Tibial nerve (tissue), 4 donors: Measurements from ENCODE around the gene CDHR3. TPM values are rescaled to one million over a fixed set of nuclear protein-coding genes. Genes with fewer than 3 reads are reported as not detected.

ENCODE experiments used
- DNase-seq, 2 donors: peaks; one replicate each; pipeline ENCODE4 v3.0.0-alpha.2; 2019; ENCODE audit warnings: low spot score in 2 of 2
- H3K27ac ChIP-seq, 4 donors: fragments of 200-600 bp; sonication (generic) in 3 of 4; one replicate each; pipeline ENCODE4 v1.5.1; 2017 to 2019; ENCODE audit warnings: mild to moderate bottlenecking in 1 of 4
- H3K27me3 ChIP-seq, 2 donors: fragments of 200-600 bp; sonication (generic) in 1 of 2; one replicate each; pipeline versions ENCODE4 v1.5.1 to v1.6.0; 2017 to 2019
- H3K36me3 ChIP-seq, 3 donors: fragments of 200-600 bp; sonication (generic); one replicate each; pipeline ENCODE4 v1.5.1; 2018 to 2019
- H3K4me1 ChIP-seq, 4 donors: fragments of 200-600 bp; sonication (generic) in 3 of 4; one replicate each; pipeline ENCODE4 v1.5.1; 2017 to 2019
- H3K4me3 ChIP-seq, 4 donors: fragments of 200-600 bp; sonication (generic) in 3 of 4; one replicate each; pipeline ENCODE4 v1.5.1; 2017 to 2019; ENCODE audit warnings: mild to moderate bottlenecking in 1 of 4, moderate library complexity in 1 of 4
- H3K9me3 ChIP-seq, 4 donors: fragments of 200-600 bp; sonication (generic) in 3 of 4; one replicate each; pipeline ENCODE4 v1.5.1; 2017 to 2019
- EP300 ChIP-seq, 2 donors: sonication (generic); formaldehyde crosslinking; IDR thresholded peaks; one replicate each; pipeline ENCODE4 v1.6.1; 2017; ENCODE audit warnings: antibody characterized with exemption in 2 of 2, mild to moderate bottlenecking in 1 of 2
- POLR2A ChIP-seq, 2 donors: fragments of 450-650 bp; IDR thresholded peaks; one replicate each; pipeline ENCODE4 v1.6.1; 2017; ENCODE audit warnings: antibody characterized with exemption in 2 of 2, mild to moderate bottlenecking in 2 of 2, moderate library complexity in 2 of 2
- WGBS, 2 donors: methylation state at CpG; one replicate each; pipeline ENCODE4 v1.1.5; 2018; 5-methylcytosine and 5-hydroxymethylcytosine counted together
- total RNA-seq, 4 donors: library from RNA; depleted of rRNA; stranded (reverse); fragments of >200 nt; gene quantifications; one replicate each; pipeline ENCODE4 v1.1.0, GENCODE V29; 2016
- TF ChIP-seq, protein P1 (sequence below), 5 experiments: fragments of 200-600 bp in 3 of 5; fragments of 450-650 bp in 2 of 5; sonication (generic) in 3 of 5; IDR thresholded peaks; one replicate each; pipeline ENCODE4 v1.5.1; 2016 to 2019; ENCODE audit warnings: antibody characterized with exemption in 5 of 5, mild to moderate bottlenecking in 3 of 5, moderate library complexity in 2 of 5

The CDHR3 gene
- total RNA-seq, 4 donors from 2014 or later = 6.1 to 18.2 (median 10.5) TPM

- Histone ChIP-seq H3K4me3 (no peak overlapping the region), H3K36me3 (no peaks in the 10 kb centered on the region), H3K9me3 (no peaks in the 10 kb centered on the region), H3K27me3 (no peaks in the 10 kb centered on the region), H3K27ac (no peak overlapping the region), H3K4me1 (peaks cover 0 to 15% (median 0%) of the 10 kb centered on the region in 4 donors)
- 82 to 93% methylated on average over 2 of the region's 2 CpGs for WGBS, 2 donors
- TF ChIP-seq POLR2A (IDR thresholded peaks at IDR 0.05) = no peak
- TF ChIP-seq, protein P1, sequence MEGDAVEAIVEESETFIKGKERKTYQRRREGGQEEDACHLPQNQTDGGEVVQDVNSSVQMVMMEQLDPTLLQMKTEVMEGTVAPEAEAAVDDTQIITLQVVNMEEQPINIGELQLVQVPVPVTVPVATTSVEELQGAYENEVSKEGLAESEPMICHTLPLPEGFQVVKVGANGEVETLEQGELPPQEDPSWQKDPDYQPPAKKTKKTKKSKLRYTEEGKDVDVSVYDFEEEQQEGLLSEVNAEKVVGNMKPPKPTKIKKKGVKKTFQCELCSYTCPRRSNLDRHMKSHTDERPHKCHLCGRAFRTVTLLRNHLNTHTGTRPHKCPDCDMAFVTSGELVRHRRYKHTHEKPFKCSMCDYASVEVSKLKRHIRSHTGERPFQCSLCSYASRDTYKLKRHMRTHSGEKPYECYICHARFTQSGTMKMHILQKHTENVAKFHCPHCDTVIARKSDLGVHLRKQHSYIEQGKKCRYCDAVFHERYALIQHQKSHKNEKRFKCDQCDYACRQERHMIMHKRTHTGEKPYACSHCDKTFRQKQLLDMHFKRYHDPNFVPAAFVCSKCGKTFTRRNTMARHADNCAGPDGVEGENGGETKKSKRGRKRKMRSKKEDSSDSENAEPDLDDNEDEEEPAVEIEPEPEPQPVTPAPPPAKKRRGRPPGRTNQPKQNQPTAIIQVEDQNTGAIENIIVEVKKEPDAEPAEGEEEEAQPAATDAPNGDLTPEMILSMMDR (IDR thresholded peaks at IDR 0.05) = no peak
- TF ChIP-seq EP300 (IDR thresholded peaks at IDR 0.05) = no peak
- DNase-seq = no peak
Observed at GRCh38 chr7:105987046-105987445, 24.0 kb downstream of the CDHR3 start.

DNA sequence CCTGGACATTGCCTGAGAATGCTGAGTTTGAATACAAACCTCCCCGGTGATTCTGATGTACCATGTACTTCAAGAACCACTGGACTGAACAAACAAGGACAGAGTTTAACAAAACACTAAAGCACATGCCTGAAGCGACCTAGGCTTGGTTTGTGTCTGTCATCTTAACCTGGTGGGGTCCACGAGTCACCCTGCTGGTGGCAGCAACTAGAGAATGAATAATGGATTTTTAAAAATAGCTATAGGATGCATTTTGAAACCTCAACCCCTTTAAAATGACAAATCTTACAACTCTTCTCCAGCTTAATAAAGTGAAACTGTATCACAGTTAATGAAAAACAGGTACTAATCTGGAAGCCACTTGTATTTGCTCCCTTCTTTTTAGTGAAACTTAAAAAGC, 25.2 kb downstream of the CDHR3 start:
- DNase-seq = no peak
- WGBS, 2 donors = 74 to 77% methylated on average over 3 of the region's 3 CpGs
- Histone ChIP-seq H3K9me3 (no peaks in the 10 kb centered on the region), H3K4me3 (no peak overlapping the region), H3K36me3 (no peaks in the 10 kb centered on the region), H3K4me1 (peaks cover 0 to 15% (median 0%) of the 10 kb centered on the region in 4 donors), H3K27ac (no peak overlapping the region), H3K27me3 (no peaks in the 10 kb centered on the region)
- TF ChIP-seq EP300 (IDR thresholded peaks at IDR 0.05) (no peak), POLR2A (IDR thresholded peaks at IDR 0.05) (no peak)
- TF ChIP-seq, protein P1 (IDR thresholded peaks at IDR 0.05) = no peak

- 75 to 82% methylated on average over 2 of the region's 2 CpGs for WGBS, 2 donors
- TF ChIP-seq, protein P1 (IDR thresholded peaks at IDR 0.05) = no peak
- TF ChIP-seq POLR2A (IDR thresholded peaks at IDR 0.05) = no peak
- TF ChIP-seq EP300 (IDR thresholded peaks at IDR 0.05) = no peak
- no peak for DNase-seq
- H3K9me3 ChIP-seq = no peaks in the 10 kb centered on the region
- H3K4me1 ChIP-seq = peaks cover 0 to 15% (median 0%) of the 10 kb centered on the region in 4 donors
- no peak overlapping the region for H3K4me3 ChIP-seq
- H3K27ac ChIP-seq = no peak overlapping the region
- no peaks in the 10 kb centered on the region for H3K27me3 ChIP-seq
- no peaks in the 10 kb centered on the region for H3K36me3 ChIP-seq
Observed at GRCh38 chr7:105989191-105989590, 26.1 kb downstream of the CDHR3 start.

DNA sequence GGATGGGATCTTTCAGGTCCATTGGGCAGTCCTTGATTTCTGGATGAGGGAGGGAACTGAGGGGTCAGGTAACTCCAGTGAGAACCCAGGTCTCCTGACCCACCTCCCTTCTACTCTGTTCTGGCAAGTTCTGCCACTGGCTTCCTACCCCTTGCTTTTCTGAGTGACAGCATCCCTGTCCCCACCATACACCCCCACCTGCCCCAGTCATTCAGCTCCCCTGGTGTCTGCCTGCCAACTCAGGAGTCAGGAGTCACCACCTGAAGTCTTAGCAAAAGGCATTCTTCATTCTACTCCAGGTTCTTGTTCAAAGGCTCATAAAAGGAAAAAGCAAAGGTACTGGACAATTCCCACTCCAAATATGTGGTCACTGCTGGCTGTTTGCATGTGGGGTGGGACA, 26.6 kb downstream of the CDHR3 start:
- Histone ChIP-seq H3K27me3 (no peaks in the 10 kb centered on the region), H3K4me3 (no peak overlapping the region), H3K9me3 (no peaks in the 10 kb centered on the region), H3K4me1 (peaks cover 0 to 15% (median 0%) of the 10 kb centered on the region in 4 donors), H3K27ac (no peak overlapping the region), H3K36me3 (no peaks in the 10 kb centered on the region)
- TF ChIP-seq, protein P1 (IDR thresholded peaks at IDR 0.05) = no peak
- TF ChIP-seq EP300 (IDR thresholded peaks at IDR 0.05) (no peak), POLR2A (IDR thresholded peaks at IDR 0.05) (no peak)
- no peak for DNase-seq

- Histone ChIP-seq H3K9me3 (no peaks in the 10 kb centered on the region), H3K27ac (no peak overlapping the region), H3K4me1 (peaks cover 0 to 15% (median 0%) of the 10 kb centered on the region in 4 donors), H3K36me3 (no peaks in the 10 kb centered on the region), H3K27me3 (no peaks in the 10 kb centered on the region), H3K4me3 (no peak overlapping the region)
- TF ChIP-seq POLR2A (IDR thresholded peaks at IDR 0.05) = no peak
- WGBS, 2 donors = 54 to 58% methylated on average over 7 of the region's 7 CpGs
- DNase-seq = no peak
Observed at GRCh38 chr7:105990141-105990540, 27.1 kb downstream of the CDHR3 start.
